Raji (cell line): ENCODE data around the gene NTSR1.

ENCODE experiments used
- POLR2A ChIP-seq: IDR thresholded peaks from 2 replicates; pipeline ENCODE4 v1.6.1; 2011; ENCODE audit warnings: low read depth, low read length, control low read depth; ENCODE audit not compliant: insufficient read depth

NTSR1 gene

DNA sequence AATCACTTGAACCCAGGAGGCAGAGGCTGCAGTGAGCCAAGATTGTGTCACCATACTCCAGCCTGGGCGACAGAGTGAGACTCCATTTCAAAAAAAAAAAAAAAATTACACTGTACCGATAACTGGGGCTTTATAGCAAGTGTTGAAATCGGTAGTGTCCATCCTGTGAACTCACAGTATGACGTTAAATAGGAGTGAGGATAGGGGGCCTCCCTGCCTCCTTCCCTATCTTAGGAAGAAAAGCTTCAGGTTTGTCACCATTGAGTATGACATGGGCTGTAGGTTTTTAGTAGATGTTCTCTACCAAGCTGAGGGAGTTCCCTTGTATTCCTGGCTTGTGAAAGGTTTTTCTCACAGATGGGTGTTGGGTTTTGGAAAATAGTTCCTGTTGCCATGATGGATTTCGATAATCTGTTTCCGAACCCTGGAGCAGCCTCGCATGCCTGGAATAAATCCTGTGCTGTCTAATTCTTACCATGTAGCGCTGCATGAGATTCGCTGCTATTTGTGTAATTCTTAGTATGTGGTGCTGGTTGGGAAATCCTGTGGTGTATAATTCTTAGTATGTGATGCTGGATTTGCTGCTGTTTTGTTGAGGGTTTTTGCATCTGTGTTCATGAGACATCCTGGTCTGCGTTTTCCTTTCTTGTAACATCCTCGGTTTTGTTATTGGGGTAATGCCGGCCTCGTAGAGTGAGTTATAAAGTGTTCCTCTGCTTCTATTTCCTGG is 23.6 kb downstream of the NTSR1 start:
- TF ChIP-seq POLR2A, result no peak

DNA sequence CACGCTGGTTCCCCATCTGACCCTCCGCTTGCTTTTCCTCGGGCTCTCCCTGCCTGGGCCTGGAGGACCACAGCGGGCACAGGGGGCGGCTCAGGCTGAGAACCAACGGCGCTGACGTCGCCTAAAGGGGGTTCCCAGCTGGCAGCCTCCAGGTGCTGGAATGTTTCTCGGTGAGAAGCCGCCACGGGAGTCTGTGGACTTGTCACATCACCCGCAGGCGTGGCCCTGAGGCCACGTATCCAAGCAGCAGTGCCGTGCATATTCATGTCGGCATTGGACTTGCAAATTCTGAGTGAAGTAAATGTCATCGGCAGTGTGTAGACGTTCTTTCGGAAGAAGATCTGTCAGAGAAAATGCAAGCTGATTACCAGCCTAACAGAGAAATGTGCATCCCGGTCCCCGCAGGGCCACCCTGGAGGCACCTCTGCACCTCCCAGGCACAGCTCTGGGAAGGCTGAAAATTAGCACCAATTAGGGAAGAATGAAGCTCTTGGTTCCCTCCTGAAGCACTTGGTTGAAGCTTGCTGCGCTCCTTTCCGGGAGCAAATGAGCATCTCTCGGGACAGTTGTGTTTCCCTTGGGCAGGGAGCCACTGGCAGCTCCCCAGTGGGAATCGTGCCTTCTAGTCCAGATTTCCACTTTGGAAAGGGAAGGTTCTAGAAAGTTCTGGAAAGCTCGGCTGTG is 24.3 kb downstream of the NTSR1 start:
- TF ChIP-seq POLR2A, result no peak

DNA sequence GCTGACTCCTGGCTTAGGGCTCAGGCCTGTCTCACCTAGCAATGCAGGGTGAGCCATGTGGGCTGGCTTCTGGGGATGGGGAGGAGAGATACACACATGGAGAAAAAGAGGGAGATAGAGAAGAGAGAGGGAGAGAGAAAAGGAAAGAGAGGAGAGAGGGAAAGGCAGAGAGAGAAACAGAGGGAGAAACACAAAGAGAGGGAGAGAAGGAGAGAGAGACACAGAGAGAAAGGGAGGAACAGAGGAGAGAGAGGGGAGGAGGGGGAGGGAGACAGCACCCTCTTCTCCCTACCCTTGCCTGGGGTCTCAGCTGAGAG is 24.8 kb downstream of the NTSR1 start:
- TF ChIP-seq POLR2A, result no peak

DNA sequence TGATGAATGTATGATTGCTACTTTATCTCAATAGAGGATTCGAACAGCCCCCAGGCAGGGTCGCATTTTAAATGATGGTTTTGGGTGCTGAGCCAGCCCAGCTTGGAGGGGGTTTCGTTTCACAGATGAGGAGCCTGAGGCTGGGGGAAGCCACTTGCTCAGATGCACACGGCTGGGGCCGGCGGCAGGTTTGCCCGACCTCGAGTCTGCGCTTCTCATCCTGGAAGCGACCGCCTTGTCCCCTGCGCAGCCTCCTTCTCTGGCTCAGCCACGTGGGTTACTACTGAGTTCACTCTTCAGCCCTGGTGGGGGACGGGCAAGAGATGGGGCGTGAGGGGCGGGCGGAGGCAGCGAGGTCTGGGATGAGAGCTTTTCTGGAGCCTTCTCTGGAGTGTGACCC is 25.3 kb downstream of the NTSR1 start:
- TF ChIP-seq POLR2A, result no peak

DNA sequence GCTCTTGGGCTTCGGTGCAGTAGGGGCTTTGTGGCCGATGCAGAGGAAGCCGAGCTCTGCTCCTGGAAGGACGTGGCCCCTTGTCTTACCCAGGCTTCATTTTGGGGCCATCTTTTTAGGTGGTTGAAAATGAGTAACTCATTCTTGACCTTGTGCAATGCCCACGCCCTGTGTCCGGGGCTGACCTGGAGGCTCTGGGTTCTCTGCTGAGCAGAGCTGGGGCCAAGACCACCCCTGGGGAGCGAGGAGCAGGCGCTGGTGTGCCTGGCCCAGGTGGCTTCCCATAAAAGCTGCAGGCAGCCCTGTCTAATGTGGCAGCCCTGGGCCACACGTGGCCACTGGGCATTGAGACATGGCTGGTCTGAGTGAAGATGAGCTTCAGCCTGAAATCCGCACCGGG is 25.7 kb downstream of the NTSR1 start:
- no peak for TF ChIP-seq POLR2A

DNA sequence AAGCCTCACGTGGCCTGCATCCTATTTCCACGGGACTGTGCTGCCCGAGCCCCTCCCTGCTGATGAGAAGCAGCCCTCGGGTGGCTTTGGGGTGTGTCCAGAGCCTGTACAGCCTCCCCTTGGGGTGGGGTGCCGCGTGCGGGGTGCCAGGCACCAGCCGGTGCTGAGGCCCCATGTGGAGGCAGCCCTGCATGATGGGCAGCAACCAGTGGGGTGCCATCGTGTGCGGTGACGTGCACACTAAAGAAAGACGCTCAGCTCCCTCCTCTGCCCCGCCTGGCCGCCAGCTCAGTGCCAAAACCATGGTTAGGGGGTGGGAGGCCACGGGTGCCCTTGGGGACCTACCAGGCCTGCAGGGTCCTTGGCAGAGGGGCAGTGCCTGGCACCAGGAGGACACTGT is 26.2 kb downstream of the NTSR1 start:
- TF ChIP-seq POLR2A, result no peak

DNA sequence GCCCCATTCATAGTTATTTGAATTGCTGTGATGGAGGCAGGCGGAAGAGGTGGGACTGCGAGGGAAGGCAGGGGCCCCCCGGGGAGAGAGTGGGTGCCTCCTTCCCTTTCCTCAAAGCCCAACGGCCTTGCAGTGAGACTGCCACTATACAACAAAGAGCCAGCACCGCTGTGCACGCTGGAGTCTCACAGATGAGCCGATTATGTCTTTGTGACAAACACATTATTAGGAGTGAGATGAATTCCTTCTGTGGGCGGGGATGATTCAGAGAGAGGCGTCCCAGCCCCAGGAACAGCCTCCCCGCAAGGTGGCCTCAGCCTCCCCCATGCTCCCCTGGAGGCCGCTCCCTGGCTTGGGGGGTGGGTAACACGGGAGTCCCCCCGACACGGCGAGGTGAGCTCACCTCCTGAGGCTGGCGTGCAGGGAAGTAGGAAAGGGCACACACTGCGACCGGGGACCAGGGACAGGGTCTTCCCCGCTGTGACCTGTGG is 26.7 kb downstream of the NTSR1 start:
- TF ChIP-seq POLR2A, result no peak

DNA sequence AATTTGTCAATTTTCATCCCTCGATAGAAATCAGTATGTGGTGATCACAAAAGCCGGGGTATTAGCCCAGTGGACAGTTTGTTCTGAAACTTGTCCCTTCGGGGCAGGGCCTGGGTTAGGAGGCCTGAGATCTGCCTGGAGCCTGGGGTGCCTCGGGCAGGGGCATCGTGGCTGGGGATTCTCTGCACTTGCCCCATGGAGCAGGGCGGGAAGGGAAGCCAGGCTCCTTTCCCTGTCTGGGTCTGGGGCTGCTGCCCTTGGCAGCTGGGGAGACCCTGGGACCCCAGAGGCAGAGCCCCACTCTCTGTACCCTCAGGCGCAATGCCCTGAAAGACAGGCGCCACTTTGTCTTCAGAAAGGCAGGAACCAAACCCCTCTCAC is 27.4 kb downstream of the NTSR1 start:
- no peak for TF ChIP-seq POLR2A

DNA sequence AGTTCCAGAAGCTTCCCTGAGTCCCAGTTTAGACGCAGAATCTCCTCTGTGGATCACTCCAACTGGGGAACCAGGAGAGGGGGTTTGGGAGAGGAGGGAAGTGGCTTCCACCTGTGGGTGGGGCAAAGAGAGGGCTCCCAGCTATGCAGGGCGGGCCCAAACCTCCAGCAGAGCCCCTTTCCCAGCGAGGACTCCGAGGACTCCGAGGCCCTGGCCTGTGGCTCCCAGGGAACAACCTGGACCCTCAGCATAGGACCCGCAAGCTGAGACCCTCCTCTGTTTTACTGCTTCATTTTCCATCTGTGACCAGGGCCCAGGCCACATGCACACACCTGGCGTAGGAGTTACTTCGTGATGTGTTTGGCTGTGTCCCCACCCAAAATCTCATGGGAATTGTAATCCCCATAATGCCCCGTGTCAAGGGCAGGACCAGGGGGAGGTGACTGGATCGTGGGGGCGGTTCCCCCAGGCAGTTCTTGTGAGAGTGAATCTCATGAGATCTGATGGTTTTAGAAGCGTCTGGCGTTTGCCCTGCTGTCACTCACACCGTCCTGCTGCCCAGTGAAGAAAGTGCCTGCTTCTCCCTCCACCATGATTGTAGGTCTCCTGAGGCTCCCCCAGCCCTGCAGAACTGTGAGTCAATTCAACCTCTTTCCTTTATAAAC is 27.9 kb downstream of the NTSR1 start:
- no peak for TF ChIP-seq POLR2A

DNA sequence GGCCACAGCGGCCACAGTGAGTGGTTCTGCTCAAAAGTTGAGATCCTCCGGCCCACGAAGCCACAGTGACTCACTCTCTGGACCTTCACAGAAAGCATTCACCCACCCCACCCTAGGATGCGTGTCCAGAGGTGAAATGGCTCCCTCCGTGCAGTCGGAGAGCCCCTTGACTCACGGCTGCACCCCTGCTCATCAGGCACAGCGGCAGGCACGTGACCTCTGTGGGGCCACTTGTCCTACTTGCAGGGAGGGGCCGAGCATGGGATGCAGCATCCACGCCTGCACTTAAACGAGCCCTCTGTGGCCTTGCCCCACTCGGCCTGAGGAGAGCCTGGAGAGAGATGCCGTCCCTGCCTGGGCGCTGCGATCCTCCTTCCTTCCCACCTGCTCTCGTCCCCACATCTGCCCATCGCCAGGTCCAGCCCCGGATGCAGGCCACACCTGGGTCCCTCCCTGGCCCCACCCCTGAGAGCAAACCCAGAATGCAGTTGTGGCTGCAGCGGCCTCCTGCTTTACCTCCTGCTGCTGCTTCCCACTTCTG is 28.7 kb downstream of the NTSR1 start:
- no peak for TF ChIP-seq POLR2A

DNA sequence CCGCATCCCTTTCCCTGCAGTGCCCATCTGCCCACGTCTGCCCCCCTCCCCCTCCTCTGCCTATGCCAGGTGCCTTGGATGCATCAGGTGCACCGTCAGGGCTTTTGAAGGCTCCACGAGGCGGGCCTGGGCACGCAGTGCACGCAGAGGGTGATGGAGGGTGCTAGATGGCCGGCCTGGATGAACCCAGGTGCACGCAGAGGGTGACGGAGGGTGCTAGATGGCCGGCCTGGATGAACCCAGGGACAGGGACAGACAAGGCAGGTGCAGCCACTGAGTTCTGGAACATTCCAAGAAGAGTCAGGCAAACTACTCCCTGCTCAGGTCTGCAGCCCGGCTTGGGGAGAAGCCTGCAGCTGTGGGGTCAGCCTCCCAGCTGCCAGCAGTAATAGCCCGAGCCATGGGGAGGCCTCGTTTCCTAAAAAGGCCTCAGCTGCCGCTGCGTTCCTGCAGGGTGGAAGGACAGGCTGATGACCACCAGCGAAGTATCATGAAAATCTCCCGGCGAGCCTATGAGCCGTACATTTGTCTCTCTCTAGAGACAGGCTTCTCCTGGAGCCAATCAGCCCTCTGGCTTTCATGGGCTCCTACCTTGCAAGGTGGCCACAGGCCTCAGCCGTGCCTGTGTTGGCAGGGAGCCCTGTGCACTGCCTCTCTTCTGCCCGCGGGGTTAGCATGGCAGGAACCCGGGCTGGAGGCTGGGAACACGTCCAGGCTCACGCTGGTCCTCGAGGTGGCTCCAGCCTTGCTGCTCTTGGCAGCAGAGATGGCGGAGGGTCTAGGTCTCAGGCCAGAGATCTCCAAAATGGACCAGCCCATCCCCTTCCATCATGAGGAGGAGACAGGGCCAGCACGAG is 29.6 kb downstream of the NTSR1 start:
- no peak for TF ChIP-seq POLR2A

DNA sequence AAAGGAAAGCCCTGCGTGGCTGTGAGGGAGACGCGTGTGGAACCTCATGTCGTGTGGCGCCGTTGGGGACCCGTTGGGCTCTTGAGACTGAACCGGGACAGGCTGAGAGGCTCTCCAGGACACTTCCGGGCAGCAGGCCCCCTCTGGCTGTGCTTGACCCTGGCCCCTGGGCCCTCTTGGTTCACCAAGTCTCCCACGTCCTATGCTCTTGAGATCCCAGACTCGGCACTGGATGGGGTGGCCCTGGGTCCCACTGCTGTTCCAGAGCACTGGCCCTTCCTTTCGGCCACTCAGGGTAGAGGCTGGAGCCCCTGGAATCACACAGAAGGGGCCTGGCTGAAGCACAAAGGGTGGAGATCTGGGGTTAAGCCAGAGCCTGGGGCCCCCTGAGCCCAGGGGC is 30.4 kb downstream of the NTSR1 start:
- no peak for TF ChIP-seq POLR2A

DNA sequence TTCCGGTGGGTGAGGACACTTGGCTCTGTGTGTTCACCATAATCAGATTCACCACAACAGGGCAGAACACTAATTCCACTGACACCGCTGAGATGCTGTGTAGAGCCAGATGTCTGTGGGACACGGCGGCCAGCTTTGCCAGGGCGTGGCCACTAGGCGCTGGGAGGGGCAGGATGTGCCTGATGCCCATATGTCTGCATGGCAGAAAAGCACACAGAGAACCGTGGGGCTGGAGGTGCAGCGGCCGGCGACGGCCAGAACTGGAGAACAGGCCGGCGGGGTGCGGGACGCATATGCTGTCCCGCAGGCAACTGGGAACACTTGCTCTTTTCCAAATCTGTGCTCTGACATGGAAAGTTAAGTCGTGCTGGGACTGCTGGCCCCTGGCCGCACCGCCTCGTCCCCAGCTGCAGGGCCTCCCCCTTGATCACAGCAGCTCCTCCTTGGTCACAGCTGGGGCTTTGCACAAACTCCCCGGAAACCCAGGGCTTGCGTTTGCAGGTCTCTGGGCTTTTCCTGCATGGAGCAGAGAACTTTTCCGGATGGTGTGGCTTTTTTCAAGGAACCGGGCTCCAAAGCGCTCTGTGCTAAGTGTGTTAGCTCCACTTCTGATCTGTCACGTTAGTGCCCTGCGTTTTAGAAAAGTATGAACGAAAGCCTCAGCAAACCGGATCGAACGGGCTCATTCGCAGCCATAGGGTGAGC is 31.1 kb downstream of the NTSR1 start:
- no peak for TF ChIP-seq POLR2A
